ENCODE data around the gene KRTAP2-1. TPM values are rescaled to one million over a fixed set of nuclear protein-coding genes. Genes with fewer than 3 reads are reported as not detected.

KRTAP2-1 gene
- total and polyA plus RNA-seq, 10 donors, result not detected

GRCh38 chr17:41009936-41010335 is 37.2 kb downstream of the KRTAP2-1 start:
- Histone ChIP-seq H3K9me3 (no peaks in the 10 kb centered on the region), H3K4me3 (no peak overlapping the region), H3K36me3 (no peaks in the 10 kb centered on the region), H3K27me3 (replicated peaks in 1 of 7) (no peaks in the 10 kb centered on the region), H3K4me1 (no peaks in the 10 kb centered on the region), H3K27ac (no peak overlapping the region)
- no peak for TF ChIP-seq POLR2A (IDR thresholded peaks at IDR 0.05)
- TF ChIP-seq POLR2AphosphoS5 (IDR thresholded peaks at IDR 0.05), result no peak
- no peak for TF ChIP-seq CTCF (IDR thresholded peaks at IDR 0.05 in 8 of 11, conservative IDR thresholded peaks at IDR 0.05 in 3 of 11)
- WGBS, 5 donors, result 83 to 91% (median 89%) methylated on average over 1 of the region's 1 CpG
- no peak for DNase-seq
- intact Hi-C loops (cut with DNase I; ENCODE audit: low total_unique reads), result no loop called here

- no peaks in the 10 kb centered on the region for H3K36me3 ChIP-seq
- no peak for DNase-seq
- no peaks in the 10 kb centered on the region for H3K9me3 ChIP-seq
- peaks cover 0 to 3% (median 0%) of the 10 kb centered on the region in 7 donors for H3K27me3 ChIP-seq (replicated peaks in 1 of 7)
- no peak overlapping the region for H3K27ac ChIP-seq
- TF ChIP-seq POLR2A (IDR thresholded peaks at IDR 0.05) (no peak), POLR2AphosphoS5 (IDR thresholded peaks at IDR 0.05) (no peak), CTCF (IDR thresholded peaks at IDR 0.05 in 8 of 11, conservative IDR thresholded peaks at IDR 0.05 in 3 of 11) (no peak)
- intact Hi-C loops (cut with DNase I; ENCODE audit: low total_unique reads), result no loop called here
- H3K4me3 ChIP-seq, result no peak overlapping the region
- no peaks in the 10 kb centered on the region for H3K4me1 ChIP-seq
- WGBS, 5 donors, result 62 to 80% (median 71%) methylated on average over 4 of the region's 4 CpGs
Measured at GRCh38 chr17:41009301-41009760, 37.8 kb downstream of the KRTAP2-1 start.

GRCh38 chr17:41008811-41009210 is 38.3 kb downstream of the KRTAP2-1 start, which contains the start of gene KRTAP3-1:
Gene KRTAP3-1 (minus strand): TSS chr17:41009128. CDS start chr17:41009074, 54 bp downstream.
- H3K27me3 ChIP-seq (replicated peaks in 1 of 7), result peaks cover 0 to 3% (median 0%) of the 10 kb centered on the region in 7 donors
- 86 to 95% (median 94%) methylated on average over 8 of the region's 8 CpGs for WGBS, 5 donors
- no peaks in the 10 kb centered on the region for H3K4me1 ChIP-seq
- H3K36me3 ChIP-seq, result no peaks in the 10 kb centered on the region
- no peaks in the 10 kb centered on the region for H3K9me3 ChIP-seq
- TF ChIP-seq POLR2A (IDR thresholded peaks at IDR 0.05) (no peak), POLR2AphosphoS5 (IDR thresholded peaks at IDR 0.05) (no peak)
- no peak within 1 kb of the TSS for H3K27ac ChIP-seq
- no peak for DNase-seq
- intact Hi-C loops (cut with DNase I; ENCODE audit: low total_unique reads), result no loop called here
- no peak within 1 kb of the TSS for H3K4me3 ChIP-seq

- no peak for DNase-seq
- WGBS, 5 donors, result 78 to 93% (median 85%) methylated on average over 3 of the region's 3 CpGs
- no peaks in the 10 kb centered on the region for H3K9me3 ChIP-seq
- no peaks in the 10 kb centered on the region for H3K36me3 ChIP-seq
- no peak overlapping the region for H3K27ac ChIP-seq
- no peaks in the 10 kb centered on the region for H3K4me1 ChIP-seq
- H3K4me3 ChIP-seq, result no peak overlapping the region
- TF ChIP-seq CTCF (IDR thresholded peaks at IDR 0.05 in 8 of 11, conservative IDR thresholded peaks at IDR 0.05 in 3 of 11), result no peak
- no peak for TF ChIP-seq POLR2AphosphoS5 (IDR thresholded peaks at IDR 0.05)
- TF ChIP-seq POLR2A (IDR thresholded peaks at IDR 0.05), result no peak
- H3K27me3 ChIP-seq (replicated peaks in 1 of 7), result peaks cover 0 to 6% (median 0%) of the 10 kb centered on the region in 7 donors
- intact Hi-C loops (cut with DNase I; ENCODE audit: low total_unique reads), result no loop called here
Measured at GRCh38 chr17:41004397-41004796, 42.7 kb downstream of the KRTAP2-1 start.

GRCh38 chr17:41003926-41004325 is 43.2 kb downstream of the KRTAP2-1 start:
- Histone ChIP-seq H3K9me3 (no peaks in the 10 kb centered on the region), H3K4me1 (no peaks in the 10 kb centered on the region), H3K27me3 (replicated peaks in 1 of 7) (peaks cover 0 to 6% (median 0%) of the 10 kb centered on the region in 7 donors), H3K36me3 (no peaks in the 10 kb centered on the region), H3K27ac (no peak overlapping the region), H3K4me3 (no peak overlapping the region)
- TF ChIP-seq POLR2AphosphoS5 (IDR thresholded peaks at IDR 0.05) (no peak), POLR2A (IDR thresholded peaks at IDR 0.05) (no peak), CTCF (IDR thresholded peaks at IDR 0.05 in 8 of 11, conservative IDR thresholded peaks at IDR 0.05 in 3 of 11) (no peak)
- intact Hi-C loops (cut with DNase I; ENCODE audit: low total_unique reads), result no loop called here
- no peak for DNase-seq
- WGBS, 5 donors, result 62 to 80% (median 69%) methylated on average over 4 of the region's 4 CpGs
